H9 (cell line): ENCODE data around the gene KLHDC7A. TPM values are rescaled to one million over a fixed set of nuclear protein-coding genes. Genes with fewer than 3 reads are reported as not detected.
A peak's percentile ranks its signal among the peaks of the same experiment; 100 is the strongest.

Source experiments
- DNase-seq: peaks from one replicate; pipeline ENCODE4 v3.0.0-alpha.2; 2017
- H2AFZ ChIP-seq: one replicate; pipeline ENCODE4 v1.6.1; 2013; ENCODE audit warnings: mild to moderate bottlenecking, low read length, control low read depth, moderate library complexity
- H2AK5ac ChIP-seq: 2 replicates; pipeline ENCODE4 v1.6.1; 2013; ENCODE audit warnings: low read length, control low read depth, mixed read lengths; ENCODE audit not compliant: insufficient read length
- H2BK120ac ChIP-seq: one replicate; pipeline ENCODE4 v1.6.1; 2013; ENCODE audit warnings: low read depth, mild to moderate bottlenecking, low read length, control low read depth, inconsistent platforms; ENCODE audit not compliant: poor library complexity, severe bottlenecking
- H2BK12ac ChIP-seq: 2 replicates; pipeline ENCODE4 v1.6.1; 2013; ENCODE audit warnings: low read length, control low read depth, mixed read lengths, low read depth; ENCODE audit not compliant: insufficient read length
- H2BK15ac ChIP-seq: 2 replicates; pipeline ENCODE4 v1.6.1; 2013; ENCODE audit warnings: low read depth, low read length, control low read depth
- H2BK20ac ChIP-seq: one replicate; pipeline ENCODE4 v1.6.1; 2013; ENCODE audit warnings: low read depth, mild to moderate bottlenecking, low read length, control low read depth, inconsistent platforms; ENCODE audit not compliant: poor library complexity, severe bottlenecking
- H2BK5ac ChIP-seq: 2 replicates; pipeline ENCODE4 v1.6.1; 2013; ENCODE audit warnings: low read length, control low read depth, mixed read lengths; ENCODE audit not compliant: insufficient read length
- H3K14ac ChIP-seq: 2 replicates; pipeline ENCODE4 v1.6.1; 2013; ENCODE audit warnings: low read length, control low read depth; ENCODE audit not compliant: insufficient read depth
- H3K18ac ChIP-seq: 2 replicates; pipeline ENCODE4 v1.6.1; 2013; ENCODE audit warnings: low read depth, mild to moderate bottlenecking, mixed read lengths, low read length, control low read depth; ENCODE audit not compliant: insufficient read length
- H3K23ac ChIP-seq: 2 replicates; pipeline ENCODE4 v1.6.1; 2013; ENCODE audit warnings: low read length, control low read depth, mixed read lengths, low read depth; ENCODE audit not compliant: insufficient read length
- H3K23me2 ChIP-seq: 2 replicates; pipeline ENCODE4 v1.6.1; 2013; ENCODE audit warnings: low read depth, mild to moderate bottlenecking, mixed read lengths, low read length, control low read depth; ENCODE audit not compliant: insufficient read length, poor library complexity, severe bottlenecking
- H3K27ac ChIP-seq: 2 replicates; pipeline ENCODE4 v1.5.1; 2013; ENCODE audit warnings: low read length, control low read depth, mixed read lengths, low read depth; ENCODE audit not compliant: insufficient read length
- H3K27me3 ChIP-seq: 2 replicates; pipeline ENCODE4 v1.6.1; 2013; ENCODE audit warnings: low read length, control low read depth, inconsistent platforms; ENCODE audit not compliant: insufficient read depth
- H3K4ac ChIP-seq: 2 replicates; pipeline ENCODE4 v1.6.1; 2013; ENCODE audit warnings: low read depth, mild to moderate bottlenecking, control low read depth, inconsistent platforms, low read length, moderate library complexity
- H3K4me1 ChIP-seq: 2 replicates; pipeline ENCODE4 v1.6.1; 2013; ENCODE audit warnings: low read length, control low read depth, inconsistent platforms; ENCODE audit not compliant: insufficient read depth
- H3K4me2 ChIP-seq: 2 replicates; pipeline ENCODE4 v1.6.1; 2013; ENCODE audit warnings: low read length, control low read depth, mixed read lengths; ENCODE audit not compliant: insufficient read length, insufficient read depth
- H3K56ac ChIP-seq: 2 replicates; pipeline ENCODE4 v1.6.1; 2013; ENCODE audit warnings: low read depth, mild to moderate bottlenecking, mixed read lengths, low read length, control low read depth; ENCODE audit not compliant: insufficient read length
- H3K79me1 ChIP-seq: 2 replicates; pipeline ENCODE4 v1.6.1; 2013; ENCODE audit warnings: low read depth, mild to moderate bottlenecking, moderate library complexity, low read length, control low read depth, inconsistent platforms; ENCODE audit not compliant: insufficient read depth, poor library complexity, severe bottlenecking
- H3K79me2 ChIP-seq: 2 replicates; pipeline ENCODE4 v1.6.1; 2013; ENCODE audit warnings: low read length, control low read depth, inconsistent platforms; ENCODE audit not compliant: insufficient read depth
- H3K9ac ChIP-seq: 2 replicates; pipeline ENCODE4 v1.6.1; 2013; ENCODE audit warnings: low read length, control low read depth, mixed read lengths; ENCODE audit not compliant: insufficient read length; ENCODE audit errors: extremely low read depth
- H3K9me3 ChIP-seq: one replicate; pipeline ENCODE4 v1.6.1; 2013; ENCODE audit warnings: low read depth, low read length, inconsistent platforms; ENCODE audit not compliant: control insufficient read depth
- H3T11ph ChIP-seq: one replicate; pipeline ENCODE4 v1.6.1; 2013; ENCODE audit warnings: mild to moderate bottlenecking, low read length, control low read depth, inconsistent platforms
- H4K20me1 ChIP-seq: one replicate; pipeline ENCODE4 v1.6.1; 2013; ENCODE audit not compliant: control insufficient read depth, insufficient read length, insufficient read depth
- H4K5ac ChIP-seq: 2 replicates; pipeline ENCODE4 v1.6.1; 2013; ENCODE audit warnings: low read depth, mild to moderate bottlenecking, mixed read lengths, low read length, control low read depth; ENCODE audit not compliant: insufficient read length
- H4K8ac ChIP-seq: replicated peaks from 2 replicates; pipeline ENCODE4 v1.6.1; 2013; ENCODE audit warnings: low read length, control low read depth, mixed read lengths, low read depth; ENCODE audit not compliant: insufficient read length
- H4K91ac ChIP-seq: 2 replicates; pipeline ENCODE4 v1.6.1; 2013; ENCODE audit warnings: low read depth, mild to moderate bottlenecking, moderate library complexity, mixed read lengths, low read length, control low read depth; ENCODE audit not compliant: insufficient read length
- H3K27ac Mint-ChIP-seq, 3 experiments: 2 replicates in 2 of 3; 3 replicates in 1 of 3; pipeline ENCODE4 v1.8.0; 2020 to 2021; ENCODE audit warnings: mixed read lengths in 3 of 3, mild to moderate bottlenecking in 1 of 3, moderate library complexity in 1 of 3
- H3K27me3 Mint-ChIP-seq: 2 replicates; pipeline ENCODE4 v1.8.0; 2021; ENCODE audit warnings: low read depth, mild to moderate bottlenecking, moderate library complexity, mixed read lengths
- H3K36me3 Mint-ChIP-seq, 3 experiments: 2 replicates in 2 of 3; 3 replicates in 1 of 3; pipeline ENCODE4 v1.8.0; 2020 to 2021; ENCODE audit warnings: low read depth in 3 of 3, mixed read lengths in 3 of 3; ENCODE audit not compliant: insufficient read depth in 1 of 3
- H3K4me1 Mint-ChIP-seq, 2 experiments: 2 replicates each; pipeline ENCODE4 v1.8.0; 2020; ENCODE audit warnings: mixed read lengths in 2 of 2
- H3K4me3 Mint-ChIP-seq, 2 experiments: 2 replicates in 1 of 2; 3 replicates in 1 of 2; pipeline ENCODE4 v1.8.0; 2020 to 2021; ENCODE audit warnings: mild to moderate bottlenecking in 2 of 2, mixed read lengths in 2 of 2, moderate library complexity in 1 of 2
- H3K9me3 Mint-ChIP-seq, 2 experiments: 2 replicates in 1 of 2; 3 replicates in 1 of 2; pipeline ENCODE4 v1.8.0; 2020; ENCODE audit warnings: mild to moderate bottlenecking in 2 of 2, mixed read lengths in 2 of 2, moderate library complexity in 1 of 2
- WGBS: extraction: QIAGEN DNeasy Blood & Tissue Kit; methylation state at CpG from one replicate; pipeline ENCODE4 v1.1.7; 2013; ENCODE audit warnings: missing lambda C conversion rate, low lambda C conversion rate, mixed read lengths; ENCODE audit not compliant: insufficient read length; ENCODE audit errors: extremely low coverage; 5-methylcytosine and 5-hydroxymethylcytosine counted together
- total RNA-seq: library from RNA; stranded (reverse); gene quantifications from 2 replicates; pipeline ENCODE4 v1.2.1, GENCODE V29; 2021
- TF ChIP-seq, protein P1 (sequence below): fragments of 200-600 bp; sonication (generic); conservative IDR thresholded peaks from 3 replicates; pipeline ENCODE4 v1.8.0; 2021; ENCODE audit warnings: antibody characterized with exemption, mild to moderate bottlenecking

The KLHDC7A gene
- total RNA-seq, 1 experiment from 2014 or later = 11.4 TPM

DNA sequence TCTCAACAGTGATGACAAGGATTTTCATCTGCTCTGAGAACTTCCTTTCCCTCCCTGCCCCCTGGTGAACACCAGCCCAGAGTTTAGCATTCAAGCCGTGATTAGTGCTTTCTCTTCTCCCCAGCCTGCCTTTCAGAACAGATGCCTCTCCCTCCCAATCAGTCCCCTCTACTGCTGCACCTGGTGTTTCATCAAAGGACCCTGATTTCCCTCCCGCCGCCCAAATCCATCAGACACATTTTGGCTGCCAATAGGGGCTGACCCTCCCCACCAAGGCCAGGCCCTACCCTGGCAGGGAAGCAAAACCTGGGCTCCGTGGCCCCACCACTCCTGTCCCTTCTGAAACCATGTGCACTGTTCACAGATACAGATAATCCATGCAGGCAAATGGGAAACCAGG lies 34.0 kb upstream of the KLHDC7A start:
- Histone ChIP-seq H2AK5ac (no peak overlapping the region), H3K9me3 (no peaks in the 10 kb centered on the region), H2BK20ac (no peak overlapping the region), H3K56ac (no peak overlapping the region), H2BK15ac (no peak overlapping the region), H3K79me2 (no peaks in the 10 kb centered on the region), H3T11ph (no peak overlapping the region), H3K23ac (no peak overlapping the region), H3K79me1 (no peaks in the 10 kb centered on the region), H3K9ac (no peak overlapping the region), H3K27ac (no peak overlapping the region), H2BK12ac (no peak overlapping the region), H4K8ac (no peak overlapping the region), H3K4ac (no peak overlapping the region), H2AFZ (no peak overlapping the region), H3K4me1 (peaks cover 8% of the 10 kb centered on the region; the same call in 1 of the 2 replicates), H3K4me2 (no peak overlapping the region), H2BK120ac (no peak overlapping the region), H3K18ac (no peak overlapping the region), H3K23me2 (no peaks in the 10 kb centered on the region), H4K5ac (no peak overlapping the region), H3K14ac (no peak overlapping the region), H2BK5ac (no peak overlapping the region), H4K91ac (no peak overlapping the region), H4K20me1 (no peaks in the 10 kb centered on the region), H3K27me3 (no peaks in the 10 kb centered on the region)
- WGBS = no CpG with 5 or more reads among the region's 4 CpGs
- no peak for DNase-seq
- peaks cover 46 to 60% of the 10 kb centered on the region in 2 experiments for H3K4me1 Mint-ChIP-seq
- H3K9me3 Mint-ChIP-seq = peaks cover 10 to 11% of the 10 kb centered on the region in 2 experiments
- no peaks in the 10 kb centered on the region; the same call in 1 of the 2 replicates for H3K27me3 Mint-ChIP-seq
- H3K27ac Mint-ChIP-seq = peak overlapping the region in 2 of 3 experiments; percentile 20 to 86; a peak in 4 of 7 replicates
- peaks cover 0 to 12% (median 0%) of the 10 kb centered on the region in 3 experiments; a peak in 4 of 7 replicates for H3K36me3 Mint-ChIP-seq
- TF ChIP-seq, protein P1, sequence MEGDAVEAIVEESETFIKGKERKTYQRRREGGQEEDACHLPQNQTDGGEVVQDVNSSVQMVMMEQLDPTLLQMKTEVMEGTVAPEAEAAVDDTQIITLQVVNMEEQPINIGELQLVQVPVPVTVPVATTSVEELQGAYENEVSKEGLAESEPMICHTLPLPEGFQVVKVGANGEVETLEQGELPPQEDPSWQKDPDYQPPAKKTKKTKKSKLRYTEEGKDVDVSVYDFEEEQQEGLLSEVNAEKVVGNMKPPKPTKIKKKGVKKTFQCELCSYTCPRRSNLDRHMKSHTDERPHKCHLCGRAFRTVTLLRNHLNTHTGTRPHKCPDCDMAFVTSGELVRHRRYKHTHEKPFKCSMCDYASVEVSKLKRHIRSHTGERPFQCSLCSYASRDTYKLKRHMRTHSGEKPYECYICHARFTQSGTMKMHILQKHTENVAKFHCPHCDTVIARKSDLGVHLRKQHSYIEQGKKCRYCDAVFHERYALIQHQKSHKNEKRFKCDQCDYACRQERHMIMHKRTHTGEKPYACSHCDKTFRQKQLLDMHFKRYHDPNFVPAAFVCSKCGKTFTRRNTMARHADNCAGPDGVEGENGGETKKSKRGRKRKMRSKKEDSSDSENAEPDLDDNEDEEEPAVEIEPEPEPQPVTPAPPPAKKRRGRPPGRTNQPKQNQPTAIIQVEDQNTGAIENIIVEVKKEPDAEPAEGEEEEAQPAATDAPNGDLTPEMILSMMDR = no peak
- H3K4me3 Mint-ChIP-seq = no peak overlapping the region
